Vagina (tissue), 2 donors: ENCODE measurements around the gene POLA2.

Experiments
- CTCF ChIP-seq, 3 experiments: fragments of 450-650 bp in 2 of 3; fragments of 200-600 bp in 1 of 3; sonication (generic) in 1 of 3; IDR thresholded peaks; one replicate each; pipeline ENCODE4 v1.5.1; 2017 to 2019; ENCODE audit warnings: antibody characterized with exemption in 3 of 3, mild to moderate bottlenecking in 2 of 3, moderate library complexity in 2 of 3
- POLR2A ChIP-seq, 2 donors: fragments of 450-650 bp; IDR thresholded peaks; one replicate each; pipeline ENCODE4 v1.6.1; 2017; ENCODE audit warnings: antibody characterized with exemption in 2 of 2, mild to moderate bottlenecking in 2 of 2, moderate library complexity in 2 of 2

GRCh38 chr11:65262776-65263175 is 1.0 kb downstream of the POLA2 start:
- TF ChIP-seq CTCF (IDR thresholded peaks at IDR 0.05) (no peak), POLR2A (IDR thresholded peaks at IDR 0.05) (no peak)
